GM12878 (cell line): Measurements from ENCODE around the gene FHOD3. TPM values are rescaled to one million over a fixed set of nuclear protein-coding genes. Genes with fewer than 3 reads are reported as not detected.
A peak's percentile ranks its signal among the peaks of the same experiment; 100 is the strongest.

ENCODE experiments used
- ATAC-seq: fragments of 200-7000 bp; cut with Tn5 transposase; 3 replicates; pipeline ENCODE4 v1.9.1; 2020; ENCODE audit warnings: mild to moderate bottlenecking, moderate library complexity
- BruUV-seq: library from RNA; stranded (reverse); fragments of 400-500 nt; replicated peaks from 2 replicates; lab custom pipeline; 2021; lab: Mats Ljungman, UMichigan
- CTCF ChIA-PET: fragments of 300-600 bp; sonication (Branson Sonifier 250); formaldehyde crosslinking; extraction: SDS; loops from one replicate; lab custom pipeline; 2021; ENCODE audit warnings: inconsistent platforms; lab: Yijun Ruan, JAX
- POLR2A ChIA-PET: fragments of 350-600 bp; formaldehyde crosslinking; extraction: SDS; loops from one replicate; lab custom pipeline; 2021; ENCODE audit warnings: inconsistent platforms; lab: Charles Lee
- RAD21 ChIA-PET: fragments of 300-600 bp; sonication (Branson Sonifier 250); formaldehyde crosslinking; loops from one replicate; lab custom pipeline; 2023; ENCODE audit warnings: antibody characterized with exemption; ENCODE audit not compliant: unreplicated experiment; lab: Charles Lee
- SMC1A ChIA-PET: fragments of 300-600 bp; sonication (Branson Sonifier 250); formaldehyde crosslinking; loops from one replicate; lab custom pipeline; 2023; ENCODE audit not compliant: unreplicated experiment, uncharacterized antibody; lab: Charles Lee
- DNase-seq: peaks from one replicate; pipeline ENCODE4 v3.0.0-alpha.2; 2011; ENCODE audit warnings: low read depth, low spot score
- FAIRE-seq: peaks from 3 replicates; lab custom pipeline; 2011; peaks lifted over from hg19 to GRCh38; lab: Jason Lieb, UNC
- H2AFZ ChIP-seq: 2 replicates; pipeline ENCODE4 v1.6.0; 2011; ENCODE audit warnings: low read depth, low read length, control low read depth; ENCODE audit not compliant: control insufficient read depth
- H3K27ac ChIP-seq: 2 replicates; pipeline ENCODE4 v1.5.1; 2011; ENCODE audit warnings: control low read depth; ENCODE audit not compliant: control insufficient read depth, insufficient read depth
- H3K27me3 ChIP-seq, 2 experiments: replicated peaks in 1 of 2; 2 replicates each; pipeline versions ENCODE4 v1.6.0 to v1.6.1; 2011; ENCODE audit warnings: low read length in 1 of 2; ENCODE audit not compliant: control insufficient read depth in 2 of 2, insufficient read depth in 2 of 2
- H3K36me3 ChIP-seq, 2 experiments: 2 replicates each; pipeline ENCODE4 v1.5.1; 2011; ENCODE audit warnings: low read length in 1 of 2; ENCODE audit not compliant: control insufficient read depth in 2 of 2, insufficient read depth in 2 of 2
- H3K4me1 ChIP-seq: 2 replicates; pipeline ENCODE4 v1.6.1; 2011; ENCODE audit warnings: mild to moderate bottlenecking, low read length, moderate library complexity, mixed read lengths; ENCODE audit not compliant: control insufficient read depth, insufficient read depth
- H3K4me2 ChIP-seq: 2 replicates; pipeline ENCODE4 v1.6.0; 2011; ENCODE audit warnings: control low read depth; ENCODE audit not compliant: control insufficient read depth, insufficient read depth
- H3K4me3 ChIP-seq: fragments of 200-600 bp; sonication (generic); 2 replicates; pipeline ENCODE4 v1.5.1; 2016
- H3K79me2 ChIP-seq: 2 replicates; pipeline ENCODE4 v1.6.0; 2011; ENCODE audit warnings: low read length; ENCODE audit not compliant: control insufficient read depth, insufficient read depth
- H3K9ac ChIP-seq: 2 replicates; pipeline ENCODE4 v1.8.0; 2011; ENCODE audit warnings: low read length, control low read depth, mixed read lengths; ENCODE audit not compliant: control insufficient read depth, insufficient read depth
- H3K9me3 ChIP-seq: replicated peaks from 3 replicates; pipeline ENCODE4 v1.5.1; 2011; ENCODE audit warnings: mild to moderate bottlenecking, low read length; ENCODE audit not compliant: control insufficient read depth, insufficient read depth
- H4K20me1 ChIP-seq: 2 replicates; pipeline ENCODE4 v1.6.0; 2011; ENCODE audit not compliant: control insufficient read depth, insufficient read depth
- ASH2L ChIP-seq: fragments of 300-600, 200-600 bp; sonication (generic); IDR thresholded peaks from 2 replicates; pipeline ENCODE4 v1.6.1; 2017; ENCODE audit warnings: low read depth, mild to moderate bottlenecking, borderline replicate concordance
- BACH1 ChIP-seq: fragments of 450-650 bp; IDR thresholded peaks from 2 replicates; pipeline ENCODE4 v1.6.1; 2017; ENCODE audit warnings: mild to moderate bottlenecking, borderline replicate concordance
- CHD1 ChIP-seq: IDR thresholded peaks from 2 replicates; pipeline ENCODE4 v1.6.1; 2012; ENCODE audit warnings: low read depth, low read length, improper control_type of control experiment
- HDAC6 ChIP-seq: fragments of 200-600 bp; sonication (generic); IDR thresholded peaks from one replicate; pipeline ENCODE4 v1.8.0; 2017; ENCODE audit warnings: antibody characterized with exemption; ENCODE audit not compliant: unreplicated experiment
- HDGF ChIP-seq: fragments of 450-650 bp; IDR thresholded peaks from 2 replicates; pipeline ENCODE4 v1.6.1; 2016; ENCODE audit warnings: antibody characterized with exemption
- IKZF1 ChIP-seq: fragments of 450-650 bp; conservative IDR thresholded peaks from 2 replicates; pipeline ENCODE4 v1.6.1; 2017; ENCODE audit warnings: antibody characterized with exemption, mild to moderate bottlenecking
- IKZF2 ChIP-seq, 2 experiments: fragments of 450-650 bp; IDR thresholded peaks; 2 replicates each; pipeline ENCODE4 v1.6.1; 2017; ENCODE audit warnings: mild to moderate bottlenecking in 2 of 2, moderate library complexity in 2 of 2
- IRF4 ChIP-seq: IDR thresholded peaks from 2 replicates; pipeline ENCODE4 v1.6.1; 2011; ENCODE audit warnings: low read depth, low read length
- MTA3 ChIP-seq: IDR thresholded peaks from 2 replicates; pipeline ENCODE4 v1.6.1; 2012; ENCODE audit warnings: low read length, inconsistent platforms, borderline replicate concordance
- MYC ChIP-seq: IDR thresholded peaks from 2 replicates; pipeline ENCODE4 v1.6.1; 2011; ENCODE audit warnings: mild to moderate bottlenecking, low read length, moderate library complexity, inconsistent platforms; ENCODE audit not compliant: insufficient read depth, insufficient replicate concordance, insufficient read length, severe bottlenecking
- NFIC ChIP-seq: IDR thresholded peaks from 2 replicates; pipeline ENCODE4 v1.6.1; 2012; ENCODE audit warnings: low read depth, mild to moderate bottlenecking, inconsistent platforms, low read length, moderate library complexity
- RCOR1 ChIP-seq: conservative IDR thresholded peaks from 2 replicates; pipeline ENCODE4 v1.6.1; 2012; ENCODE audit warnings: low read depth, low read length, improper control_type of control experiment
- RUNX3 ChIP-seq: IDR thresholded peaks from 2 replicates; pipeline ENCODE4 v1.6.1; 2012; ENCODE audit warnings: low read length, inconsistent platforms
- STAT3 ChIP-seq: IDR thresholded peaks from 2 replicates; pipeline ENCODE4 v1.6.1; 2011; ENCODE audit warnings: low read depth, low read length, improper control_type of control experiment
- ZSCAN29 ChIP-seq: fragments of 450-650 bp; IDR thresholded peaks from 2 replicates; pipeline ENCODE4 v1.6.1; 2017; ENCODE audit warnings: mild to moderate bottlenecking, moderate library complexity
- WGBS: methylation state at CpG from one replicate; pipeline ENCODE4 v1.1.6; 2016; ENCODE audit warnings: low lambda C conversion rate; ENCODE audit not compliant: insufficient replicate concordance, insufficient coverage; ENCODE audit errors: missing lambda C conversion rate; 5-methylcytosine and 5-hydroxymethylcytosine counted together
- in situ Hi-C: fragments of 300-500 bp; cut with MboI; formaldehyde crosslinking; loops from 9 replicates; pipeline ENCODE4 v1.14.3; 2018; ENCODE audit warnings: mixed read lengths
- intact Hi-C: fragments of 100-400 bp; cut with micrococcal nuclease; formaldehyde crosslinking; loops from one replicate; pipeline ENCODE4 v1.14.2; 2022; ENCODE audit not compliant: unreplicated experiment
- polyA plus RNA-seq, 11 experiments: library from polyadenylated mRNA; depleted of rRNA in 4 of 11; unstranded in 6 of 11; stranded (reverse) in 5 of 11; fragments of >200 nt; fragmentation: Nextera tagmentation in 4 of 11; fragmentation: Illumina TruSeq in 1 of 11; extraction: Ambion mirVana in 4 of 11; extraction: Trizol in 1 of 11; gene quantifications; 1 replicate in 1 of 11; 2 replicates in 10 of 11; pipeline versions ENCODE4 v1.2.1 to v1.2.3, GENCODE V29; 2011 to 2016; ENCODE audit warnings: inconsistent platforms in 2 of 11, missing spikeins in 2 of 11, low read depth in 1 of 11
- total RNA-seq, 4 experiments: library from RNA; depleted of rRNA in 3 of 4; stranded (reverse); fragments of >200 nt in 3 of 4; fragmentation: Illumina TruSeq in 1 of 4; extraction: Trizol in 1 of 4; gene quantifications; 2 replicates each; pipeline versions ENCODE4 v1.2.1 to v1.2.3, GENCODE V29; 2013 to 2021
- TF ChIP-seq, protein P1 (sequence below): fragments of 450-650 bp; IDR thresholded peaks from 2 replicates; pipeline ENCODE4 v1.6.1; 2017; ENCODE audit warnings: mild to moderate bottlenecking, low read depth, inconsistent platforms; ENCODE audit not compliant: poor library complexity, severe bottlenecking
- TF ChIP-seq, protein P2 (sequence below): IDR thresholded peaks from 2 replicates; pipeline ENCODE4 v1.6.1; 2011; ENCODE audit warnings: borderline replicate concordance, low read depth, mild to moderate bottlenecking, moderate library complexity, mixed read lengths, low read length; ENCODE audit not compliant: insufficient read depth; ENCODE audit errors: extremely low read length
- TF ChIP-seq, protein P3 (sequence below): fragments of 450-650 bp; IDR thresholded peaks from 2 replicates; pipeline ENCODE4 v1.6.1; 2017; ENCODE audit warnings: mild to moderate bottlenecking

FHOD3 gene
- total and polyA plus RNA-seq, 10 of the 15 experiments (the other 5 are each of a cell fraction or from before 2014, with no cell fraction given): 0.77 to 26.7 (median 10.4) TPM

DNA sequence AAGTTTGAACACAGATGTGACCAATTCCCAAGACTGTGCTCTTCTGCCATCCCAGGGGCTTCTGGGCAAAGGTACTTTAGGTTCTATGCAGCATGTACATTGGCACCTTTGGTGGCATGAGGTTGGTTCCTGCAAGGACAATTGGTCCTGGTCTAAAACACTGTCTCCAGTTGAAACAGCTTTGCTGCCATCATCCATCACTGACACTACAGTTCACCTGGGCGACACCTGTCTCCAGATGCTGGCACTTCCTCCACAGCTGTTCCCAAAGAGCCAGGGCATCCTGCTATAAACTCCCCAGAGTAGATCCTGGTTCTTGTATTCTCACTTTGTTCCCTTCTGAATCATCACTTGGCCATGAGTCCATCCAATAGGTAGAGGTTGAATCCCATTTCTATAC lies 60.6 kb downstream of the FHOD3 start (continued):
- TF ChIP-seq, protein P1, sequence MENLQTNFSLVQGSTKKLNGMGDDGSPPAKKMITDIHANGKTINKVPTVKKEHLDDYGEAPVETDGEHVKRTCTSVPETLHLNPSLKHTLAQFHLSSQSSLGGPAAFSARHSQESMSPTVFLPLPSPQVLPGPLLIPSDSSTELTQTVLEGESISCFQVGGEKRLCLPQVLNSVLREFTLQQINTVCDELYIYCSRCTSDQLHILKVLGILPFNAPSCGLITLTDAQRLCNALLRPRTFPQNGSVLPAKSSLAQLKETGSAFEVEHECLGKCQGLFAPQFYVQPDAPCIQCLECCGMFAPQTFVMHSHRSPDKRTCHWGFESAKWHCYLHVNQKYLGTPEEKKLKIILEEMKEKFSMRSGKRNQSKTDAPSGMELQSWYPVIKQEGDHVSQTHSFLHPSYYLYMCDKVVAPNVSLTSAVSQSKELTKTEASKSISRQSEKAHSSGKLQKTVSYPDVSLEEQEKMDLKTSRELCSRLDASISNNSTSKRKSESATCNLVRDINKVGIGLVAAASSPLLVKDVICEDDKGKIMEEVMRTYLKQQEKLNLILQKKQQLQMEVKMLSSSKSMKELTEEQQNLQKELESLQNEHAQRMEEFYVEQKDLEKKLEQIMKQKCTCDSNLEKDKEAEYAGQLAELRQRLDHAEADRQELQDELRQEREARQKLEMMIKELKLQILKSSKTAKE: no peak
- no peak for TF ChIP-seq STAT3
- TF ChIP-seq, all 136 proteins: peak for 0

DNA sequence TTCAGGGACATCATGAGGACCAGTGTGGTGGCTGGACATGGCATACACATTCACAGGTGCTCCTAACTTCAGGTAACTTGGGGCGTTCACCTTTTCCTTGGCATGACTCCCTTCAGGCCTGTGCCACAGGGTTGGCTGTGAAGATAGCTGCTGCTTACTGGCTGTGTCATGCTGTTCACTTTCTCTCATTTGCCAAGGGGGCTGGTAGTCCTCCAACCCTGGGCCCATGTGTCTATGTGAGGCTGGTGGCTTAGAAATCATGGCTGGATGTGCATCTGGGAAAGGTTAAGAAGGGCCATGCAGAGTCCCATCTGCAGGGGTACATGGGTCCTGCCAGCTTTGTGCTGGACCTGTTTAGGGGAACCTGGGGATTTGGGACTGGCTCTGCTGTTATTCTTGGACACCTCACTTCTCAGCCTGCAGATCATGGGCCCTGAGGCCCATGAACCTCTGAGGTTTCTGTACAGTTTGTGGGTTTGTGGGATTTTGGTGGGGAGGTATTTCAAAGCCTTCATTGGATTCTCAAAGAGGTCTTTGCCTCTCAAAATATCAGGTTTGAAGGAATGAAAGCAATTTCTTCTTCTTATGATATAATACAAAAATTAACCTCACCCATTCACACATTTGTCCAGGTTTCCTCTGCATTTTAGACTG lies 62.9 kb downstream of the FHOD3 start:
- DNase-seq: no peak
- ChIA-PET SMC1A (interaction anchor here (0.8 to 41.4 kb wide), 8 partner anchors 9 to 60 kb away, joined by 3 to 1180 read pairs (median 4); partner anchors contain the start of gene FHOD3), CTCF (no interaction called here), POLR2A (no interaction called here), RAD21 (interaction anchor here (1.1 to 13.5 kb wide), 4 partner anchors 12 to 98 kb away, joined by 3 to 203 read pairs (median 4); partner anchors contain the start of gene FHOD3)
- Histone ChIP-seq H3K4me2 (no peak overlapping the region), H2AFZ (no peak overlapping the region), H3K79me2 (no peaks in the 10 kb centered on the region), H4K20me1 (no peaks in the 10 kb centered on the region), H3K4me3 (no peak overlapping the region), H3K4me1 (peaks cover 12% of the 10 kb centered on the region), H3K36me3 (peaks cover 0 to 3% of the 10 kb centered on the region in 2 experiments; a peak in 1 of 4 replicates), H3K9ac (no peak overlapping the region), H3K27me3 (no peaks in the 10 kb centered on the region), H3K9me3 (no peaks in the 10 kb centered on the region; the same call in 2 of the 3 replicates), H3K27ac (peak overlapping the region; percentile 40; the same call in 1 of the 2 replicates)
- 0% methylated on average over 1 of the region's 1 CpG for WGBS
- intact Hi-C loops: no loop called here
- peak; percentile 58 for ATAC-seq
- in situ Hi-C loops: no loop called here
- TF ChIP-seq ASH2L (no peak), MTA3 (no peak), ZSCAN29 (no peak), IRF4 (no peak), HDAC6 (no peak), MYC (no peak), RCOR1 (no peak), CHD1 (no peak), IKZF2 (IDR thresholded peaks at IDR 0.05) (peak; percentile 37 to 56; a peak in 2 of 4 replicates), NFIC (peak; percentile 34; the same call in 1 of the 2 replicates), BACH1 (no peak), RUNX3 (peak; percentile 70), HDGF (0 out of 2 replicates have a peak, but pooled peaks have one; percentile 58), IKZF1 (peak; percentile 22; the same call in 1 of the 2 replicates)
- TF ChIP-seq, protein P2, sequence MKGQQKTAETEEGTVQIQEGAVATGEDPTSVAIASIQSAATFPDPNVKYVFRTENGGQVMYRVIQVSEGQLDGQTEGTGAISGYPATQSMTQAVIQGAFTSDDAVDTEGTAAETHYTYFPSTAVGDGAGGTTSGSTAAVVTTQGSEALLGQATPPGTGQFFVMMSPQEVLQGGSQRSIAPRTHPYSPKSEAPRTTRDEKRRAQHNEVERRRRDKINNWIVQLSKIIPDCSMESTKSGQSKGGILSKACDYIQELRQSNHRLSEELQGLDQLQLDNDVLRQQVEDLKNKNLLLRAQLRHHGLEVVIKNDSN: no peak
- TF ChIP-seq, protein P3, sequence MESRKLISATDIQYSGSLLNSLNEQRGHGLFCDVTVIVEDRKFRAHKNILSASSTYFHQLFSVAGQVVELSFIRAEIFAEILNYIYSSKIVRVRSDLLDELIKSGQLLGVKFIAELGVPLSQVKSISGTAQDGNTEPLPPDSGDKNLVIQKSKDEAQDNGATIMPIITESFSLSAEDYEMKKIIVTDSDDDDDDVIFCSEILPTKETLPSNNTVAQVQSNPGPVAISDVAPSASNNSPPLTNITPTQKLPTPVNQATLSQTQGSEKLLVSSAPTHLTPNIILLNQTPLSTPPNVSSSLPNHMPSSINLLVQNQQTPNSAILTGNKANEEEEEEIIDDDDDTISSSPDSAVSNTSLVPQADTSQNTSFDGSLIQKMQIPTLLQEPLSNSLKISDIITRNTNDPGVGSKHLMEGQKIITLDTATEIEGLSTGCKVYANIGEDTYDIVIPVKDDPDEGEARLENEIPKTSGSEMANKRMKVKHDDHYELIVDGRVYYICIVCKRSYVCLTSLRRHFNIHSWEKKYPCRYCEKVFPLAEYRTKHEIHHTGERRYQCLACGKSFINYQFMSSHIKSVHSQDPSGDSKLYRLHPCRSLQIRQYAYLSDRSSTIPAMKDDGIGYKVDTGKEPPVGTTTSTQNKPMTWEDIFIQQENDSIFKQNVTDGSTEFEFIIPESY: no peak
- BruUV-seq: no TSS peak
- FAIRE-seq: peak; percentile 13
